ENCODE data around the gene S100A1. TPM values are rescaled to one million over a fixed set of nuclear protein-coding genes. Genes with fewer than 3 reads are reported as not detected.
"Not testable (repeated sequence)": the region's sequence is repeated elsewhere in the genome, so short reads cannot be mapped to it uniquely, and the experiment has no call there.

S100A1 gene
- total RNA-seq (2022) (0.74 TPM in 1 of 2 replicates, not detected in the other), Bru-seq, nascent RNA (percentile 23 among the genes with signal in this experiment), BruChase-seq, experiment 1, labeled RNA remaining after a 6-hour chase (percentile 13 among the genes with signal in this experiment), BruChase-seq, experiment 2, labeled RNA remaining after a 2-hour chase (percentile 17 among the genes with signal in this experiment)
- long read RNA-seq: 0 reads

DNA sequence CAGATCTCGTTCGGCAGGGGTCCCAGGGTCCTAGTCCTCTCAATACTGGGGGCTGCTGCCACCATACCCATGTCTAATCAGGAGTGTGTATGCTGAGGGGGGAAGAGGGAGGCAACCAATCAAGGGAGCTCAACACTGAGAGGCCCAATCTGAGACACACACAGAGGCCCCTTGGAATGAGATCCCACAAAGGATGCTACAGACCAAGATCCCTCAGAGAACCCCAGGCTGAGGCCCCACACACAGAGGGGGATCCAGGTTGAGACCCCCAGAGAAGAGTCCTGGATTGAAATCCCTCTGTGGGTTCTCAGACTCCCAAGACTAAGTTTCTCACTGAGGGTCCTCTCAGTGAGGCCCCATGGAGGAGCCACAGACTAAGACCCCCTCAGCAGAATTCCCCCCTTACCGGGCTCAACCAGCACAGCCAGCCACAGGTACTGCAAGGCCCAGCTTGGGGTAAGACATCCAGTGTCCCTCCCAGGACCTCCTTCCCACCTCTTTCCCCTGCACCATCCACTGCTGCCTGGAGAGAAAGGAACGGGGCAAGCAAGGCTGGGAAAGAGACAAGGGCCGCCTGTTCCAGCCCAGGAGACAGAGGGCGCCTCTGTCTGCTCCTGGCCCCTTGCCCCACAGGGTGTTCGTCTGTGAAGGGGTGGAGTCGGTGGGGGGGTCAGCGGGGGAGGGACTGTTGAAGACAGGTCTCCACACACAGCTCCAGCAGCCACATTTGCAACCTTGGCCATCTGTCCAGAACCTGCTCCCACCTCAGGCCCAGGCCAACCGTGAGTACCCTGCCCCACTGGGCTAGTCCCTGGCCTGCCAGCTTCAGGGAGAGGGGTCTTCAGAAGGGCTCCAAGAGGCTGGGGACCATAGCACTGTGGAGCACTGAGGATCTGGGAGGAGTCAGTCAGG, at the start of gene S100A1:
S100A1 (plus strand) TSS at position 720 of the 912 bp plus-strand sequence. CDS start 2,088 bp downstream, outside the sequence.
- TF ChIP-seq, protein P1, sequence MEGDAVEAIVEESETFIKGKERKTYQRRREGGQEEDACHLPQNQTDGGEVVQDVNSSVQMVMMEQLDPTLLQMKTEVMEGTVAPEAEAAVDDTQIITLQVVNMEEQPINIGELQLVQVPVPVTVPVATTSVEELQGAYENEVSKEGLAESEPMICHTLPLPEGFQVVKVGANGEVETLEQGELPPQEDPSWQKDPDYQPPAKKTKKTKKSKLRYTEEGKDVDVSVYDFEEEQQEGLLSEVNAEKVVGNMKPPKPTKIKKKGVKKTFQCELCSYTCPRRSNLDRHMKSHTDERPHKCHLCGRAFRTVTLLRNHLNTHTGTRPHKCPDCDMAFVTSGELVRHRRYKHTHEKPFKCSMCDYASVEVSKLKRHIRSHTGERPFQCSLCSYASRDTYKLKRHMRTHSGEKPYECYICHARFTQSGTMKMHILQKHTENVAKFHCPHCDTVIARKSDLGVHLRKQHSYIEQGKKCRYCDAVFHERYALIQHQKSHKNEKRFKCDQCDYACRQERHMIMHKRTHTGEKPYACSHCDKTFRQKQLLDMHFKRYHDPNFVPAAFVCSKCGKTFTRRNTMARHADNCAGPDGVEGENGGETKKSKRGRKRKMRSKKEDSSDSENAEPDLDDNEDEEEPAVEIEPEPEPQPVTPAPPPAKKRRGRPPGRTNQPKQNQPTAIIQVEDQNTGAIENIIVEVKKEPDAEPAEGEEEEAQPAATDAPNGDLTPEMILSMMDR (IDR thresholded peaks at IDR 0.05; ENCODE audit: unreplicated experiment): no peak
- Mint-ChIP-seq H3K9me3 (ENCODE audit: unreplicated experiment) (no peaks in the 10 kb centered on the region), H3K27ac (ENCODE audit: low read depth, unreplicated experiment) (peak within 1 kb of the TSS; percentile 91), H3K4me1 (ENCODE audit: insufficient read depth, unreplicated experiment) (peaks cover 41% of the 10 kb centered on the region), H3K36me3 (ENCODE audit: insufficient read depth, unreplicated experiment) (peaks cover 33% of the 10 kb centered on the region), H3K4me3 (ENCODE audit: unreplicated experiment) (peak within 1 kb of the TSS; percentile 84), H3K27me3 (ENCODE audit: insufficient read depth, unreplicated experiment) (no peaks in the 10 kb centered on the region)
- POLR2A ChIA-PET: interaction anchor here (0.6 to 46.1 kb wide), 24 partner anchors 6 to 792 kb away, joined by 3 to 1272 read pairs (median 5); partner anchors contain the start of genes CHTOP, CREB3L4, INTS3 and JTB
- intact Hi-C loops (cut with micrococcal nuclease): loop anchor here (1.0 to 2.0 kb wide), 3 partner anchors 31 to 56 kb away; partner anchors contain the start of genes ILF2 and SNAPIN
- no TSS peak for BruUV-seq (replicated peaks)
- DNase-seq (ENCODE audit: unreplicated experiment): no peak
- CTCF ChIA-PET: interaction anchor here (0.6 to 9.3 kb wide), 26 partner anchors 13 to 1267 kb away, joined by 3 to 195 read pairs (median 4); partner anchors contain the start of genes NPR1, S100A14, S100A16 and SNAPIN

DNA sequence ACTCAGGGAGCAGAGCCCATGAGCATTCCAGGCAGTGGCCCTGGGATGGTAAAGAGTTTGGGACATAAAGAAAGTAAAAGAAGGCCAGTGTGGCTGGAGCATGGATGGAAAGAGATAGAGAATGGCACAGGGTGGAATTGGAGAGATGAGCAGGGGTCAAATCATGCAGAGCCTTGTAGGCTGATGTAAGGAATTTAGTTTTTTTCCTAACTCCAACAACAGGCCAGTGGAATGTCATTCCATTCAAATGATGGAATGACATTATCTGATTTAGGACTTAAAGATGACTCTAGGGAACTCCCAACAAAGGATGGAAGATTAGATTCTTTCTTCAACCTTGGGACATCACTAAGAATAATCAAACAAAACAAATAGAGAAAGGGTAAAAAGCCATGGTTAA, 49.7 kb upstream of the S100A1 start:
- Mint-ChIP-seq H3K27me3 (ENCODE audit: insufficient read depth, unreplicated experiment) (no peaks in the 10 kb centered on the region), H3K27ac (ENCODE audit: low read depth, unreplicated experiment) (no peak overlapping the region), H3K36me3 (ENCODE audit: insufficient read depth, unreplicated experiment) (no peaks in the 10 kb centered on the region), H3K4me3 (ENCODE audit: unreplicated experiment) (no peak overlapping the region), H3K4me1 (ENCODE audit: insufficient read depth, unreplicated experiment) (peaks cover 17% of the 10 kb centered on the region), H3K9me3 (ENCODE audit: unreplicated experiment) (no peaks in the 10 kb centered on the region)
- no peak for DNase-seq (ENCODE audit: unreplicated experiment)
- TF ChIP-seq, protein P1 (IDR thresholded peaks at IDR 0.05; ENCODE audit: unreplicated experiment): no peak
- POLR2A ChIA-PET: interaction anchor here (0.6 to 2.4 kb wide), 10 partner anchors 8 to 71 kb away, joined by 3 to 12 read pairs (median 4); partner anchors contain the start of genes S100A14, S100A16 and S100A2
- BruUV-seq (replicated peaks): no TSS peak
- CTCF ChIA-PET: interaction anchor here (0.7 to 3.4 kb wide), 7 partner anchors 8 to 94 kb away, joined by 3 to 15 read pairs (median 5); partner anchors contain the start of gene S100A13
- intact Hi-C loops (cut with micrococcal nuclease): no loop called here

DNA sequence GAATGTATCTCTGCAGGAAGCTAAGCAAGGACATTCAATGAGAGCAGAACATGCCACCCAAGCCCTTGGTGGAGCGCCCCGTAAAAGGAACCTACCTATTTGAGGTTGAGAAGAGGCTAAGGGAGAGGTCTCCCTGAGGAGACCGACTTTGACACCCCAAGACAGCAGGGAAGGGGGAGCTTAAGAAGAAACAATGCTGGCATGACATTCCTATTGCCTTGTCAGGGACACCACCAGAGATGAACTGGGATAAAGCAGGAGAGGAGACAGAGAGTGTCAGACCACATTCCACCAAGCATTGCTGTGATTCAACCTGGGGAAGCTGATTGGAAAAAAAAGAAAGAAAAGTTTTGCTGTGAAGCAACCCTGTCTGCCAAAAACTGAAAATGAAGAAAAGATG, 49.3 kb upstream of the S100A1 start:
- CTCF ChIA-PET: interaction anchor here (0.6 to 2.2 kb wide), 4 partner anchors 8 to 93 kb away, joined by 3 to 11 read pairs (median 5); no protein-coding TSS in a partner anchor
- DNase-seq (ENCODE audit: unreplicated experiment): no peak
- Mint-ChIP-seq H3K27me3 (ENCODE audit: insufficient read depth, unreplicated experiment) (no peaks in the 10 kb centered on the region), H3K9me3 (ENCODE audit: unreplicated experiment) (no peaks in the 10 kb centered on the region), H3K27ac (ENCODE audit: low read depth, unreplicated experiment) (no peak overlapping the region), H3K36me3 (ENCODE audit: insufficient read depth, unreplicated experiment) (no peaks in the 10 kb centered on the region), H3K4me1 (ENCODE audit: insufficient read depth, unreplicated experiment) (peaks cover 17% of the 10 kb centered on the region), H3K4me3 (ENCODE audit: unreplicated experiment) (no peak overlapping the region)
- POLR2A ChIA-PET: interaction anchor here (0.6 to 2.4 kb wide), 3 partner anchors 19 to 71 kb away, joined by 3 to 12 read pairs (median 3); partner anchors contain the start of gene S100A16
- no TSS peak for BruUV-seq (replicated peaks)
- intact Hi-C loops (cut with micrococcal nuclease): no loop called here
- TF ChIP-seq, protein P1 (IDR thresholded peaks at IDR 0.05; ENCODE audit: unreplicated experiment): no peak

DNA sequence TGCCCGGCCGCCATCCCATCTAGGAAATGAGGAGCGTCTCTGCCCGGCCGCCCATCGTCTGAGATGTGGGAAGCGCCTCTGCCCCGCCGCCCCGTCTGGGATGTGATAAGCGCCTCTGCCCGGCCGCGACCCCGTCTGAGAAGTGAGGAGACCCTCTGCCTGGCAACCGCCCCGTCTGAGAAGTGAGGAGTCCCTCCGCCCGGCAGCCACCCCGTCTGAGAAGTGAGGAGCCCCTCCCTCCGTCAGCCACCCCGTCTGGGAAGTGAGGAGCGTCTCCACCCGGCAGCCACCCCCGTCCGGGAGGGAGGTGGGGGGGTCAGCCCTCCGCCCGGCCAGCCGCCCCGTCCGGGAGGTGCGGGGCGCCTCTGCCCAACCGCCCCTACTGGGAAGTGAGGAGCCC, 45.4 kb upstream of the S100A1 start:
- intact Hi-C loops (cut with micrococcal nuclease); H3K36me3 Mint-ChIP-seq (ENCODE audit: insufficient read depth, unreplicated experiment); H3K9me3 Mint-ChIP-seq (ENCODE audit: unreplicated experiment); H3K4me3 Mint-ChIP-seq (ENCODE audit: unreplicated experiment); H3K27ac Mint-ChIP-seq (ENCODE audit: low read depth, unreplicated experiment); H3K27me3 Mint-ChIP-seq (ENCODE audit: insufficient read depth, unreplicated experiment); DNase-seq (ENCODE audit: unreplicated experiment); BruUV-seq (replicated peaks); POLR2A ChIA-PET: not testable (repeated sequence)
- CTCF ChIA-PET: interaction anchor here (1.5 to 1.8 kb wide), 2 partner anchors 11 to 44 kb away, joined by 6 to 8 read pairs; no protein-coding TSS in a partner anchor
- peaks cover 25% of the 10 kb centered on the region for H3K4me1 Mint-ChIP-seq (ENCODE audit: insufficient read depth, unreplicated experiment)

DNA sequence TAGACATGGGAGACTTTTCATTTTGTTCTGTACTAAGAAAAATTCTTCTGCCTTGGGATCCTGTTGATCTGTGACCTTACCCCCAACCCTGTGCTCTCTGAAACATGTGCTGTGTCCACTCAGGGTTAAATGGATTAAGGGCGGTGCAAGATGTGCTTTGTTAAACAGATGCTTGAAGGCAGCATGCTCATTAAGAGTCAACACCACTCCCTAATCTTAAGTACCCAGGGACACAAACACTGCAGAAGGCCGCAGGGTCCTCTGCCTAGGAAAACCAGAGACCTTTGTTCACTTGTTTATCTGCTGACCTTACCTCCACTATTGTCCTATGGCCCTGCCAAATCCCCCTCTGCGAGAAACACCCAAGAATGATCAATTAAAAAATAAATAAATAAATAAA, 44.7 kb upstream of the S100A1 start:
- H3K9me3 Mint-ChIP-seq (ENCODE audit: unreplicated experiment); H3K27me3 Mint-ChIP-seq (ENCODE audit: insufficient read depth, unreplicated experiment); H3K4me3 Mint-ChIP-seq (ENCODE audit: unreplicated experiment); DNase-seq (ENCODE audit: unreplicated experiment); BruUV-seq (replicated peaks); intact Hi-C loops (cut with micrococcal nuclease); POLR2A ChIA-PET; H3K27ac Mint-ChIP-seq (ENCODE audit: low read depth, unreplicated experiment); H3K36me3 Mint-ChIP-seq (ENCODE audit: insufficient read depth, unreplicated experiment): not testable (repeated sequence)
- H3K4me1 Mint-ChIP-seq (ENCODE audit: insufficient read depth, unreplicated experiment): peaks cover 18% of the 10 kb centered on the region
- CTCF ChIA-PET: interaction anchor here (1.3 to 1.8 kb wide), 3 partner anchors 11 to 230 kb away, joined by 4 to 8 read pairs (median 6); no protein-coding TSS in a partner anchor
